Measurements from ENCODE around the gene ULK4. TPM values are rescaled to one million over a fixed set of nuclear protein-coding genes. Genes with fewer than 3 reads are reported as not detected.

The ULK4 gene
- total and polyA plus RNA-seq, 2 of the 4 experiments (the other 2 are of a cell fraction) = 2.7 to 5.0 TPM

DNA sequence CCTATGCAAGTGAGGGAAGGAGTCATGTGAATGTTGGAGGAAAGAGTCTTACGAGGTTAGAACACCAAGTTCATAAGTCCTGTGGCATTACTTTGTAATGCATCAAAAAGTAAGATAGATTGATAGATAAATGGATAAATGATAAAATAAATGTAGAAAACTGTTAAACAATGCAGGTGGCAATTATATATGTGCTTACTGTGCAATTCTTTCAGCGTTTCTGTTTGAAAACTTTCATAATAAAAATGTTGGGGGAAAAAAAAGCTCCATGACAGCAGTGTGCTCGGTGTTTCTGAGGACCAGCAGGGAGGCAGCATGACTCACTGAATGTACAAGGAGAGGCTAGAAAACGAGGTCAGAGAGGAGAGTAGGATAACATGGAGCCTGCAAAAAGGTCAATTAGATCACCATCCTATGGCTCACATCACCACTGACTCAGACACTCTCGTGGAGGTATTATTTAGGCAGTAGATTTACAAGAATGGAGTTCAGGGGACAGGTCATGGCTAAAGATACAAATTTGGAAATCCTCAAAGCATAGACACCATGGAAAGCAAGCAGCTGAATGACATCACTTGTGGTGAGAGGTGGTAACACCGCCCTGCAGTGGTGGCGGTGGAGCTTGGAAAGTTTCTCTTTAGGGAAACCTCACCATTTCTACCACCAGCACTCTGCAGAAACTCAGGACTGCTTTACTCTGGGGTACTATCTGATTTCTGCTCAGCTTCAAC, 542.8 kb downstream of the ULK4 start:
- CTCF ChIA-PET = interaction anchor here (0.6 kb wide), 1 partner anchor 20 kb away, joined by 3 read pairs; no protein-coding TSS in a partner anchor
- Histone ChIP-seq H3K4me3 (ENCODE audit: insufficient read depth, low read depth, low read length) (no peak overlapping the region), H2AK9ac (replicated peaks; ENCODE audit: low read depth, low read length, poor library complexity) (no peak overlapping the region), H3K14ac (replicated peaks; ENCODE audit: low read depth, low read length) (no peak overlapping the region), H2BK120ac (ENCODE audit: low read depth, low read length) (no peak overlapping the region), H2BK15ac (ENCODE audit: low read depth, low read length) (no peak overlapping the region), H3K27ac (ENCODE audit: insufficient read depth, low read length) (no peak overlapping the region), H2BK20ac (ENCODE audit: low read depth, low read length) (no peak overlapping the region), H4K20me1 (ENCODE audit: insufficient read depth, low read length) (no peaks in the 10 kb centered on the region), H3K9me1 (ENCODE audit: insufficient read depth, low read length) (no peaks in the 10 kb centered on the region), H3K9ac (ENCODE audit: low read depth, low read length) (no peak overlapping the region), H2AK5ac (ENCODE audit: low read depth, low read length) (no peak overlapping the region), H4K8ac (ENCODE audit: low read depth in 2 of 2, low read length in 2 of 2) (no peak overlapping the region), H3K4me2 (ENCODE audit: low read depth, low read length) (no peak overlapping the region; the same call in 1 of the 2 replicates), H3K36me3 (ENCODE audit: control insufficient read depth, insufficient read depth, low read length) (no peaks in the 10 kb centered on the region), H3K4me1 (ENCODE audit: control insufficient read depth, insufficient read depth, low read length) (no peaks in the 10 kb centered on the region), H3K56ac (ENCODE audit: extremely low read depth, insufficient read depth, low read length) (no peak overlapping the region), H3K9me3 (ENCODE audit: control insufficient read depth, insufficient read depth, low read length) (no peaks in the 10 kb centered on the region), H3K79me1 (ENCODE audit: low read depth in 1 of 2, low read length in 2 of 2) (no peaks in the 10 kb centered on the region), H4K5ac (ENCODE audit: low read depth, low read length) (no peak overlapping the region), H3K18ac (ENCODE audit: low read depth, low read length) (no peak overlapping the region), H3K27me3 (ENCODE audit: control insufficient read depth, insufficient read depth, low read length) (no peaks in the 10 kb centered on the region), H2AFZ (replicated peaks; ENCODE audit: low read length, poor library complexity) (no peak overlapping the region), H3K23ac (ENCODE audit: low read depth, low read length) (no peak overlapping the region), H4K91ac (ENCODE audit: insufficient read depth, low read depth, low read length) (no peak overlapping the region), H2BK5ac (ENCODE audit: low read depth, low read length, poor library complexity, severe bottlenecking) (no peak overlapping the region), H3K4ac (ENCODE audit: low read depth, low read length) (no peak overlapping the region)
- peak; percentile 45 for DNase-seq
- in situ Hi-C loops (cut with MboI; ENCODE audit: low sequenced_read_pairs) (no loop called here), intact Hi-C loops (cut with micrococcal nuclease) (no loop called here), dilution Hi-C loops (cut with HindIII; ENCODE audit: low sequenced_read_pairs, unreplicated experiment) (no loop called here)
- TF ChIP-seq POLR2A (IDR thresholded peaks at IDR 0.05; ENCODE audit: low read depth, low read length) (no peak), MAFK (IDR thresholded peaks at IDR 0.05; ENCODE audit: low read depth, low read length) (0 out of 2 replicates have a peak, but pooled peaks have one; percentile 40)
- POLR2A ChIA-PET (ENCODE audit: unreplicated experiment) = no interaction called here
- no TSS peak for BruUV-seq (replicated peaks)
- ATAC-seq (ENCODE audit: low read depth) = peak; percentile 72
- 43% methylated on average over 1 of the region's 7 CpGs; no CpG with 5 or more reads in 1 of the 2 experiments for WGBS, 2 experiments (ENCODE audit: extremely low coverage in 2 of 2, insufficient read length in 1 of 2)
